Esophagus squamous epithelium (tissue), 4 donors: Measurements from ENCODE around the gene ZNF593.

Experiments
- POLR2A ChIP-seq, 4 donors: fragments of 450-650 bp; IDR thresholded peaks; one replicate each; pipeline ENCODE4 v1.6.1; 2017; ENCODE audit warnings: antibody characterized with exemption in 4 of 4, mild to moderate bottlenecking in 4 of 4, moderate library complexity in 3 of 4
- TF ChIP-seq, protein P1 (sequence below), 6 experiments: fragments of 450-650 bp in 4 of 6; fragments of 200-600 bp in 2 of 6; sonication (generic) in 2 of 6; IDR thresholded peaks; one replicate each; pipeline ENCODE4 v1.5.1; 2016 to 2019; ENCODE audit warnings: antibody characterized with exemption in 6 of 6, mild to moderate bottlenecking in 4 of 6, moderate library complexity in 4 of 6

DNA sequence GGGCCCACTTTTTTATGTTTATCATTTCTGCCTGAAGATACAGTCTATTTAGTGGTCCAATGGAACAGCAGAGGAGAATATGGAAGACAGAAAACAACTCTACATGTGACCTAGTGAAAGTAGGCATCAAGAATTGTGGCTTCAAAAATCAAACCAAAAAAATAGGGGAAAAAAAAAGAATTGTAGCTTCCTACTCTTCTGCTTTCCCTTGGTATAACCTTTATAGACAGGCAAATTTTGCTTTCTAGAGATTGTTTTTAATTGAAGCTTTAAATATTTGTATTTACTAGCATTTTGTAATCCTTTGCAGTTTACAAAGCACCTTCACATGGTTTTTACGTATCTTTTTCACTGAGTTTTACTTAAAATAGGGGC lies 43.8 kb upstream of the ZNF593 start:
- TF ChIP-seq, protein P1, sequence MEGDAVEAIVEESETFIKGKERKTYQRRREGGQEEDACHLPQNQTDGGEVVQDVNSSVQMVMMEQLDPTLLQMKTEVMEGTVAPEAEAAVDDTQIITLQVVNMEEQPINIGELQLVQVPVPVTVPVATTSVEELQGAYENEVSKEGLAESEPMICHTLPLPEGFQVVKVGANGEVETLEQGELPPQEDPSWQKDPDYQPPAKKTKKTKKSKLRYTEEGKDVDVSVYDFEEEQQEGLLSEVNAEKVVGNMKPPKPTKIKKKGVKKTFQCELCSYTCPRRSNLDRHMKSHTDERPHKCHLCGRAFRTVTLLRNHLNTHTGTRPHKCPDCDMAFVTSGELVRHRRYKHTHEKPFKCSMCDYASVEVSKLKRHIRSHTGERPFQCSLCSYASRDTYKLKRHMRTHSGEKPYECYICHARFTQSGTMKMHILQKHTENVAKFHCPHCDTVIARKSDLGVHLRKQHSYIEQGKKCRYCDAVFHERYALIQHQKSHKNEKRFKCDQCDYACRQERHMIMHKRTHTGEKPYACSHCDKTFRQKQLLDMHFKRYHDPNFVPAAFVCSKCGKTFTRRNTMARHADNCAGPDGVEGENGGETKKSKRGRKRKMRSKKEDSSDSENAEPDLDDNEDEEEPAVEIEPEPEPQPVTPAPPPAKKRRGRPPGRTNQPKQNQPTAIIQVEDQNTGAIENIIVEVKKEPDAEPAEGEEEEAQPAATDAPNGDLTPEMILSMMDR (IDR thresholded peaks at IDR 0.05), result no peak
- no peak for TF ChIP-seq POLR2A (IDR thresholded peaks at IDR 0.05)
